Memory B cell (primary cell): ENCODE results near the gene MED25.
A peak's percentile ranks its signal among the peaks of the same experiment; 100 is the strongest.

ENCODE experiments used
- ATAC-seq: fragments of 150-1000 bp; cut with Tn5 transposase; 2 replicates; pipeline ENCODE4 v1.10.0; 2021; ENCODE audit warnings: low read depth, mild to moderate bottlenecking, moderate library complexity
- DNase-seq, 2 donors: peaks; one replicate each; pipeline ENCODE4 v3.0.0; 2022; ENCODE audit warnings: low spot score in 2 of 2
- H3K27ac Mint-ChIP-seq: one replicate; pipeline ENCODE4 v1.8.0; 2022; ENCODE audit warnings: mild to moderate bottlenecking, moderate library complexity, mixed read lengths
- H3K27me3 Mint-ChIP-seq: one replicate; pipeline ENCODE4 v1.8.0; 2022; ENCODE audit warnings: mixed read lengths
- H3K36me3 Mint-ChIP-seq: one replicate; pipeline ENCODE4 v1.8.0; 2022; ENCODE audit warnings: mild to moderate bottlenecking, mixed read lengths
- H3K4me1 Mint-ChIP-seq: one replicate; pipeline ENCODE4 v1.8.0; 2022; ENCODE audit warnings: mixed read lengths
- H3K4me3 Mint-ChIP-seq: one replicate; pipeline ENCODE4 v1.8.0; 2022; ENCODE audit warnings: mild to moderate bottlenecking, moderate library complexity, mixed read lengths
- H3K9me3 Mint-ChIP-seq: one replicate; pipeline ENCODE4 v1.8.0; 2022; ENCODE audit warnings: mixed read lengths

MED25 gene

GRCh38 chr19:49802836-49803528 is 15.1 kb upstream of the MED25 start:
- DNase-seq (no peak), ATAC-seq (no peak)
- H3K27ac Mint-ChIP-seq = no peak overlapping the region
- no peaks in the 10 kb centered on the region for H3K9me3 Mint-ChIP-seq
- peaks cover 6% of the 10 kb centered on the region for H3K4me1 Mint-ChIP-seq
- H3K4me3 Mint-ChIP-seq = no peak overlapping the region
- no peaks in the 10 kb centered on the region for H3K27me3 Mint-ChIP-seq
- H3K36me3 Mint-ChIP-seq = peaks cover 22% of the 10 kb centered on the region

- Mint-ChIP-seq H3K9me3 (no peaks in the 10 kb centered on the region), H3K36me3 (peaks cover 22% of the 10 kb centered on the region), H3K4me1 (peaks cover 9% of the 10 kb centered on the region), H3K4me3 (no peak overlapping the region), H3K27ac (no peak overlapping the region), H3K27me3 (no peaks in the 10 kb centered on the region)
- ATAC-seq = no peak
- DNase-seq = no peak
Measured at GRCh38 chr19:49803529-49803856, 14.6 kb upstream of the MED25 start.

GRCh38 chr19:49805822-49806619 is 12.1 kb upstream of the MED25 start:
- peaks cover 18% of the 10 kb centered on the region for H3K36me3 Mint-ChIP-seq
- DNase-seq = no peak
- peaks cover 22% of the 10 kb centered on the region for H3K4me1 Mint-ChIP-seq
- ATAC-seq = no peak
- H3K27ac Mint-ChIP-seq = peak overlapping the region; percentile 9
- H3K27me3 Mint-ChIP-seq = no peaks in the 10 kb centered on the region
- no peak overlapping the region for H3K4me3 Mint-ChIP-seq
- no peaks in the 10 kb centered on the region for H3K9me3 Mint-ChIP-seq

GRCh38 chr19:49806620-49806959 is 11.5 kb upstream of the MED25 start:
- peak overlapping the region; percentile 9 for H3K27ac Mint-ChIP-seq
- no peaks in the 10 kb centered on the region for H3K27me3 Mint-ChIP-seq
- peaks cover 22% of the 10 kb centered on the region for H3K4me1 Mint-ChIP-seq
- no peak overlapping the region for H3K4me3 Mint-ChIP-seq
- DNase-seq (no peak), ATAC-seq (no peak)
- H3K9me3 Mint-ChIP-seq = no peaks in the 10 kb centered on the region
- peaks cover 16% of the 10 kb centered on the region for H3K36me3 Mint-ChIP-seq

GRCh38 chr19:49807058-49807903 is 10.8 kb upstream of the MED25 start:
- DNase-seq = peak; percentile 49 to 64
- Mint-ChIP-seq H3K4me3 (no peak overlapping the region), H3K36me3 (peaks cover 14% of the 10 kb centered on the region), H3K27me3 (no peaks in the 10 kb centered on the region), H3K4me1 (peaks cover 24% of the 10 kb centered on the region), H3K27ac (peak overlapping the region; percentile 92), H3K9me3 (no peaks in the 10 kb centered on the region)
- peak; percentile 71 for ATAC-seq

DNA sequence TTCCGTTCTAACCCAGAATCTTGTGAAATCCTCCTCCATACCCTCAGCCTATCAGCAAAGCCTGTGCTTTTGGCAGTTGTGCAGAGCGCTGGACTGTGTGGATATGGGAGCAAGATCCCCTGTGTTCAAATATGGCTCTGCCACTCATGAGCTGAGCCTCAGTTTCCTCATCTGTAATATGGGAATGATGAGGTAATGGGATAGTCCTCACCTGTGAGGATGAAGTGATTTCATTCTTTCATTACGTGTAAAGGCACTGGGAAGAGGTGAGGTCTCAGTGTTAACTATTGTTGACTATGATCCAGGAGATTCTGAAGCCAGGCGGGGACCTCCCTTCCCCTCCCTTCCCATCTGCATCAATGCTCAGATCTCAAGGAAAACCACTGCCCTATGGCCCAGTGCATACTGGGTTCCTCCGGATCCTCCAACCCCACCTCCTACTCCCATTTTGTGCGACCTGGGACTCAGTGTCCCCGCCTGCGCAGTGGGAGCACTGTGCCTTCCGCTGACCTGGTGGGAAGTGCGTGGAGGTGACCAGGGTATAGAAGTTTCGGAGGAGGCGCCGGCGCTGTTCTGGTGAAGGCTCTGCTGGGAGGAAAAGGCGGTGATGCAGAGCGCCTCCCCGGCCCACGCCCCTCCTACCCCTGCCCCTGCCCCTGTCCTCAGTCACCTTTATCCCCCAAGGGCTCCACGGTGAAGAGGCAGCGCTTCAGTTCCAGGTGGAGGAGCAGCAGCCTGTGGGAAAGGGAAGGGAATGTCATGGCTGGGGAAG is 10.0 kb upstream of the MED25 start:
- Mint-ChIP-seq H3K4me3 (peak overlapping the region; percentile 98), H3K4me1 (peaks cover 29% of the 10 kb centered on the region), H3K9me3 (no peaks in the 10 kb centered on the region), H3K27me3 (no peaks in the 10 kb centered on the region), H3K36me3 (peaks cover 10% of the 10 kb centered on the region), H3K27ac (peak overlapping the region; percentile 96)
- no peak for DNase-seq
- no peak for ATAC-seq

GRCh38 chr19:49808711-49809159 is 9.4 kb upstream of the MED25 start:
- Mint-ChIP-seq H3K27ac (peak overlapping the region; percentile 96), H3K36me3 (peaks cover 3% of the 10 kb centered on the region), H3K9me3 (no peaks in the 10 kb centered on the region), H3K27me3 (no peaks in the 10 kb centered on the region), H3K4me1 (peaks cover 32% of the 10 kb centered on the region), H3K4me3 (peak overlapping the region; percentile 98)
- peak; percentile 87 to 89 for DNase-seq
- ATAC-seq = peak; percentile 28

DNA sequence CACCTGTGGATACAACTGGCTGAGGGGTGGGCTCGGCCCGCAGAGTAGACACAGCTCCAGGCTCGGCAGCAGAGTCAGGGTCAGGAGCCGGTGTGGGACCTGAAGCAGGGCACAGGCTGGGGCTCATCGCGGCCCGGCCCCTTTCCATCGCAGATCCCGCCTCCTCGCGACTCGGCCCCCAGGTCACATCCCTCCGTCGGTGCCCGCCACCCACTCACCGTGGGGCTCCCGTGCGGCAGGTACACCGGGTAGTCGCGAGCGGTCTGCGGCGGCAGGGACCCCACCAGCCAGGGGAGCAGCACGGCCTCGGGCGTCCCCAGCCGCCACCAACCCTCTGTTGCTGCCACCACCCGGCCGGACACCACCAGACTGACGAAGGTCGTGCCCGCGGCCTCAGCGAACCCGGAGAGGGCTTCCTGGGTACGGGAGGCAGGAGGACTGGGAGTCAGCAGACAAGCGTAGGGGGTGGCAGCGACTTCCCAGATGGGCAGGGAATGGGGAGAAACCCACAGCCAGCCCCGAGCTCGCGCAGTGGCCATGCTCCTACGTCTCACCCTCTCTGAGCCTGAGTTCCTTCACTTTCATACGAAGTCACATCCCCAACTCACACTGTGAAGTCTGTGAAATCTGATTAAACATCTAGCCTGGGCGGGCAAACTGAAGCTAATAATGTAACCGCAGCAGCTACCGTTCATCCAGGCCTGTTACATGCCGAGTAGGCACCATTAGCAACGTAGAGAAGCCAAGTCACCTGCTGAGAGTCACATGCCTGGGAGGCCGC is 8.7 kb upstream of the MED25 start:
- Mint-ChIP-seq H3K27me3 (no peaks in the 10 kb centered on the region), H3K9me3 (no peaks in the 10 kb centered on the region), H3K4me3 (peak overlapping the region; percentile 98), H3K4me1 (peaks cover 32% of the 10 kb centered on the region), H3K27ac (peak overlapping the region; percentile 96), H3K36me3 (peaks cover 3% of the 10 kb centered on the region)
- ATAC-seq = peak; percentile 23
- peak in 1 of 2 donors; percentile 61 for DNase-seq

- peaks cover 32% of the 10 kb centered on the region for H3K4me1 Mint-ChIP-seq
- no peak for ATAC-seq
- no peaks in the 10 kb centered on the region for H3K27me3 Mint-ChIP-seq
- no peaks in the 10 kb centered on the region for H3K9me3 Mint-ChIP-seq
- H3K36me3 Mint-ChIP-seq = peaks cover 3% of the 10 kb centered on the region
- peak overlapping the region; percentile 96 for H3K27ac Mint-ChIP-seq
- no peak for DNase-seq
- peak overlapping the region; percentile 98 for H3K4me3 Mint-ChIP-seq
Measured at GRCh38 chr19:49809941-49810389, 8.1 kb upstream of the MED25 start.

DNA sequence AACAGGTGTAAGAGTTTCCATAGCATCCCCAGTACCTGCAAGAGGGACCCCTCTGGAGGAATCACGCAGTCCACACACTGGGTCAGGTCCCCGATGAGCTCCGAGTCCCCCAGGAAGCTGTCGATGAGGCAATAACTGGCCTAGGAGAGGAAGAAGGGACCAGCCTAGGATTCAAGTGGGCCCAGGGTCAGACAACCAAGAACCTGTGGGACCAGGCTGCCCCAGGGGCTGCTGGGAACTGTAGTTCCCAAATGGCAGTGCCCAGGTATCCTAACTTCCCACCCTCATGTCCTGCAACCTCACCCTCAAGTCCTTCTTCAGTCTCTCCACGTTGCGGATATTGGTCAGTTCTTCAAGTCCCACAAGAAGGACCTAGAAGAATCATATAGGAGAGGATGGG is 6.8 kb upstream of the MED25 start:
- peak overlapping the region; percentile 99 for H3K27ac Mint-ChIP-seq
- H3K4me1 Mint-ChIP-seq = peaks cover 32% of the 10 kb centered on the region
- H3K9me3 Mint-ChIP-seq = no peaks in the 10 kb centered on the region
- DNase-seq = no peak
- H3K27me3 Mint-ChIP-seq = no peaks in the 10 kb centered on the region
- no peak overlapping the region for H3K4me3 Mint-ChIP-seq
- ATAC-seq = no peak
- peaks cover 1% of the 10 kb centered on the region for H3K36me3 Mint-ChIP-seq

- no peak for ATAC-seq
- no peaks in the 10 kb centered on the region for H3K36me3 Mint-ChIP-seq
- H3K27ac Mint-ChIP-seq = peak overlapping the region; percentile 99
- peak overlapping the region; percentile 90 for H3K4me3 Mint-ChIP-seq
- H3K4me1 Mint-ChIP-seq = peaks cover 29% of the 10 kb centered on the region
- no peaks in the 10 kb centered on the region for H3K27me3 Mint-ChIP-seq
- no peak for DNase-seq
- no peaks in the 10 kb centered on the region for H3K9me3 Mint-ChIP-seq
Measured at GRCh38 chr19:49812452-49812996, 5.6 kb upstream of the MED25 start.

DNA sequence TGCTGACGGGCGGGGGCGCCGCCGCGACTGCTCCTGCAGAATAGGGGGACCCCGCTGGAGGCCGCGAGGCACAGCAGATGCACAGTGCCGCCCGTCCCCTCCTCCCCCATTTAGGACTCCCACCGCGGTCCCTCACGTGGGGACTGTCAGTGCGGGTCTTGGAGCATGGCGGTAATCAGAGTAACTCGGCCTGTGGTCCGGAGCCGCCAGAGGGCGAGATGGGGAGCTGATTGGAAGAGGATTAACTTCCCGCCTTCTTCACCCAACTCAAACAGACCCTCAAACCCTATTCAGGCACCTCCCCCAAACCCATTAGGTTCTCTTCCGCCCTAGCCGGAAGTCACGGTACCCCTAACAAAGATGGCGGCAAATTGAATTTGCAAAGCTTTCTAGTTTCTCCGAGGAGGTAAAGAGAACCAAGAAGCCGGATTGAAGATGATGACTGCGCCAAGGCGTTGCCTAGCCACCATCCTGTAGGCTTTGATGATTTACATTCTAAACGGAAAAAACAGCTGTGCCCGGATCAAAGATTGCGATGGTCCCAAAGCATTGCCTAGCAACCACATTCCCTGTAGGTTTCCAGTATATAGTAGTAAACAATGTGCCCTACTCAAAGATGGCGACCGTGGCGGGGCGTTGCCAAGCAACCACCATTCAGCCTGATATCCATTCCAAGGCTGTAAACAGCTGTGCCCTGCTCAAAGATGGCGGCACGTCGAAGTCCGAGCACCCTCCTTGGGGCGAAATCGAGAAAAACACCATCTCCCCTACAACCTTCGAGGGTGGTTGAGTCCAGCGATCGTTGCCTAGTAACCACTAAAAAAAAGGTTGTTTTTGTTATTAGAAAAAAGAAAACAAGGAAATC is 4.9 kb upstream of the MED25 start, which contains the start of gene FUZ:
TSS of gene FUZ (minus strand) at position 296 of the 865 bp plus-strand sequence. CDS start at position 110, 186 bp downstream.
- Mint-ChIP-seq H3K9me3 (no peaks in the 10 kb centered on the region), H3K4me3 (peak within 1 kb of the TSS; percentile 90), H3K36me3 (no peaks in the 10 kb centered on the region), H3K27ac (peak within 1 kb of the TSS; percentile 99), H3K27me3 (no peaks in the 10 kb centered on the region), H3K4me1 (peaks cover 26% of the 10 kb centered on the region)
- peak; percentile 64 for ATAC-seq
- DNase-seq = peak; percentile 77 to 93
